ENCODE measurements around the gene GSTM3. TPM values are rescaled to one million over a fixed set of nuclear protein-coding genes. Genes with fewer than 3 reads are reported as not detected.

GSTM3 gene
- total and polyA plus RNA-seq, 2 experiments from 2014 or later = 297 to 962 TPM

- peaks cover 28% of the 10 kb centered on the region for H3K4me1 ChIP-seq (ENCODE audit: insufficient read depth)
- DNase-seq (ENCODE audit: low spot score) = no peak
- H3K79me2 ChIP-seq = no peaks in the 10 kb centered on the region
- 92% methylated on average over 5 of the region's 5 CpGs for WGBS (ENCODE audit: low lambda C conversion rate, missing lambda C conversion rate)
- no peak overlapping the region for H3K4me3 ChIP-seq
- no peak overlapping the region for H3K27ac ChIP-seq
- H4K20me1 ChIP-seq (ENCODE audit: insufficient read depth, poor library complexity, severe bottlenecking) = no peaks in the 10 kb centered on the region
- no peak overlapping the region for H2AFZ ChIP-seq
- H3K9me3 ChIP-seq (ENCODE audit: low read depth) = no peaks in the 10 kb centered on the region
- TF ChIP-seq, protein P1, sequence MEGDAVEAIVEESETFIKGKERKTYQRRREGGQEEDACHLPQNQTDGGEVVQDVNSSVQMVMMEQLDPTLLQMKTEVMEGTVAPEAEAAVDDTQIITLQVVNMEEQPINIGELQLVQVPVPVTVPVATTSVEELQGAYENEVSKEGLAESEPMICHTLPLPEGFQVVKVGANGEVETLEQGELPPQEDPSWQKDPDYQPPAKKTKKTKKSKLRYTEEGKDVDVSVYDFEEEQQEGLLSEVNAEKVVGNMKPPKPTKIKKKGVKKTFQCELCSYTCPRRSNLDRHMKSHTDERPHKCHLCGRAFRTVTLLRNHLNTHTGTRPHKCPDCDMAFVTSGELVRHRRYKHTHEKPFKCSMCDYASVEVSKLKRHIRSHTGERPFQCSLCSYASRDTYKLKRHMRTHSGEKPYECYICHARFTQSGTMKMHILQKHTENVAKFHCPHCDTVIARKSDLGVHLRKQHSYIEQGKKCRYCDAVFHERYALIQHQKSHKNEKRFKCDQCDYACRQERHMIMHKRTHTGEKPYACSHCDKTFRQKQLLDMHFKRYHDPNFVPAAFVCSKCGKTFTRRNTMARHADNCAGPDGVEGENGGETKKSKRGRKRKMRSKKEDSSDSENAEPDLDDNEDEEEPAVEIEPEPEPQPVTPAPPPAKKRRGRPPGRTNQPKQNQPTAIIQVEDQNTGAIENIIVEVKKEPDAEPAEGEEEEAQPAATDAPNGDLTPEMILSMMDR (IDR thresholded peaks at IDR 0.05; ENCODE audit: poor library complexity) = no peak
- TF ChIP-seq EZH2 (IDR thresholded peaks at IDR 0.05; ENCODE audit: borderline replicate concordance) (no peak), EZH2phosphoT487 (IDR thresholded peaks at IDR 0.05; ENCODE audit: low read depth, severe bottlenecking, unreplicated experiment) (no peak)
- no peaks in the 10 kb centered on the region for H3K9me2 ChIP-seq (replicated peaks; ENCODE audit: insufficient read depth)
- H3K27me3 ChIP-seq = no peaks in the 10 kb centered on the region
- no peak overlapping the region for H3K4me2 ChIP-seq
- H3K36me3 ChIP-seq (replicated peaks; ENCODE audit: insufficient read depth, low read depth) = no peaks in the 10 kb centered on the region
Measured at GRCh38 chr1:109784551-109785252, 43.9 kb upstream of the GSTM3 start.

DNA sequence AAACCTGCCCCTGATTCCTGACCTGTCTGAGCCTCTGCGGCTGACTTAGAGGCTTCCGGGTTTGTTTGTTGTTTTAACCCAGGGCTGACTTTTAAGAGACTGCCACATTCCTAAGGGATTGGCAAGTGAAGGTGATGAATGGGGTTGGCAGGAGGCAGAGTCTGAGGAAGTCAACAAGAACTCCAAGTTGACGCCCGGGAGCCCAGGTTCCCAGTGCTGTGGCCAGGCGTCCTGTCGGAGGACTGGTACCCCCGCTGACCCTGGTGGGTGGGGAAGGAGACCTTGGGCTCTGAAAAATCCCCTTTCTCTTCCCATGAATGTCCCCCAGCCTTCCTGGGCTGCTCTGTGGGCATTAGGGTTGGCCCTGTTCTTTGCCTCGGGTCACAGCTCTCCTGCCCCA is 42.6 kb upstream of the GSTM3 start:
- Histone ChIP-seq H3K79me2 (no peaks in the 10 kb centered on the region), H3K36me3 (replicated peaks; ENCODE audit: insufficient read depth, low read depth) (no peaks in the 10 kb centered on the region), H3K27ac (no peak overlapping the region), H3K4me1 (ENCODE audit: insufficient read depth) (peaks cover 28% of the 10 kb centered on the region), H3K27me3 (no peaks in the 10 kb centered on the region), H3K9me2 (replicated peaks; ENCODE audit: insufficient read depth) (no peaks in the 10 kb centered on the region), H3K9me3 (ENCODE audit: low read depth) (no peaks in the 10 kb centered on the region), H2AFZ (no peak overlapping the region), H3K4me2 (no peak overlapping the region), H3K4me3 (no peak overlapping the region), H4K20me1 (ENCODE audit: insufficient read depth, poor library complexity, severe bottlenecking) (no peaks in the 10 kb centered on the region)
- DNase-seq (ENCODE audit: low spot score) = no peak
- TF ChIP-seq EZH2 (IDR thresholded peaks at IDR 0.05; ENCODE audit: borderline replicate concordance) (no peak), EZH2phosphoT487 (IDR thresholded peaks at IDR 0.05; ENCODE audit: low read depth, severe bottlenecking, unreplicated experiment) (no peak)
- TF ChIP-seq, protein P1 (IDR thresholded peaks at IDR 0.05; ENCODE audit: poor library complexity) = no peak
- 41% methylated on average over 8 of the region's 8 CpGs for WGBS (ENCODE audit: low lambda C conversion rate, missing lambda C conversion rate)

DNA sequence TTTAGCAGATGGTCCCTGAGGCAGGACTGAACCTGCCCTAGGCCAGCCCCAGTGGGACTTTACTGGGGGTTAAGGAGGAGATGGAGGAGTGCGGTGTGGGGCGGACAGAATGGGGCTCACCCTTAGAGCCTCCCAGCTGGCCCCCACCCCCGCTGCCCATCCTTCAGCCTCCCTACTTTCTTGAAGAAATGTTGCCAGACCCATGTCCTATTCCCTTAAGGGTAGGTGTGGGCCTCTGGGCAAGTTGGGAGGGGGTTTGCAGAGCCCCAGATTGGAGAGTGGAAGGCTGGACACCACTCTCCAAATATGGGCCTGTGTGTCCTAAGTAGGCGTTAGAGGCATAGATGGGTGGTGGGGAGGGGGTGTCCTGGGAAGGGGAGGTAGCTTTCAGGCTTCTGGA is 42.1 kb upstream of the GSTM3 start:
- Histone ChIP-seq H4K20me1 (ENCODE audit: insufficient read depth, poor library complexity, severe bottlenecking) (no peaks in the 10 kb centered on the region), H3K4me2 (no peak overlapping the region), H3K9me2 (replicated peaks; ENCODE audit: insufficient read depth) (no peaks in the 10 kb centered on the region), H3K27me3 (no peaks in the 10 kb centered on the region), H3K9me3 (ENCODE audit: low read depth) (no peaks in the 10 kb centered on the region), H3K79me2 (no peaks in the 10 kb centered on the region), H3K27ac (no peak overlapping the region), H2AFZ (no peak overlapping the region), H3K4me1 (ENCODE audit: insufficient read depth) (peaks cover 24% of the 10 kb centered on the region), H3K36me3 (replicated peaks; ENCODE audit: insufficient read depth, low read depth) (no peaks in the 10 kb centered on the region), H3K4me3 (no peak overlapping the region)
- WGBS (ENCODE audit: low lambda C conversion rate, missing lambda C conversion rate) = 83% methylated on average over 4 of the region's 4 CpGs
- no peak for TF ChIP-seq EZH2 (IDR thresholded peaks at IDR 0.05; ENCODE audit: borderline replicate concordance)
- TF ChIP-seq, protein P1 (IDR thresholded peaks at IDR 0.05; ENCODE audit: poor library complexity) = no peak
- TF ChIP-seq EZH2phosphoT487 (IDR thresholded peaks at IDR 0.05; ENCODE audit: low read depth, severe bottlenecking, unreplicated experiment) = no peak
- no peak for DNase-seq (ENCODE audit: low spot score)
